ENCODE measurements around the gene CRHR1.

- TF ChIP-seq POLR2AphosphoS5 (IDR thresholded peaks at IDR 0.05; ENCODE audit: low read depth, low read length) (no peak), SIN3A (IDR thresholded peaks at IDR 0.05; ENCODE audit: borderline replicate concordance, insufficient read depth, low read length) (no peak), REST (IDR thresholded peaks at IDR 0.05; ENCODE audit: insufficient read depth in 1 of 2, low read depth in 2 of 2, low read length in 2 of 2) (no peak), TAF1 (IDR thresholded peaks at IDR 0.05; ENCODE audit: borderline replicate concordance, insufficient read depth, low read length) (no peak), FOXP2 (optimal IDR thresholded peaks at IDR 0.05; ENCODE audit: borderline replicate concordance, extremely low read depth, extremely low read length, insufficient read depth) (no peak)
These were observed 30.8 kb downstream of the CRHR1 start for GRCh38 chr17:45814622-45815606.

Measured in PFSK-1 (cell line).